GM18520 (cell line): Measurements from ENCODE around the gene ABCB9.

Experiments
- ATAC-seq: cut with Tn5 transposase; IDR thresholded peaks from one replicate; pipeline ENCODE4 v1.9.1; 2021; ENCODE audit not compliant: unreplicated experiment

ABCB9 gene

DNA sequence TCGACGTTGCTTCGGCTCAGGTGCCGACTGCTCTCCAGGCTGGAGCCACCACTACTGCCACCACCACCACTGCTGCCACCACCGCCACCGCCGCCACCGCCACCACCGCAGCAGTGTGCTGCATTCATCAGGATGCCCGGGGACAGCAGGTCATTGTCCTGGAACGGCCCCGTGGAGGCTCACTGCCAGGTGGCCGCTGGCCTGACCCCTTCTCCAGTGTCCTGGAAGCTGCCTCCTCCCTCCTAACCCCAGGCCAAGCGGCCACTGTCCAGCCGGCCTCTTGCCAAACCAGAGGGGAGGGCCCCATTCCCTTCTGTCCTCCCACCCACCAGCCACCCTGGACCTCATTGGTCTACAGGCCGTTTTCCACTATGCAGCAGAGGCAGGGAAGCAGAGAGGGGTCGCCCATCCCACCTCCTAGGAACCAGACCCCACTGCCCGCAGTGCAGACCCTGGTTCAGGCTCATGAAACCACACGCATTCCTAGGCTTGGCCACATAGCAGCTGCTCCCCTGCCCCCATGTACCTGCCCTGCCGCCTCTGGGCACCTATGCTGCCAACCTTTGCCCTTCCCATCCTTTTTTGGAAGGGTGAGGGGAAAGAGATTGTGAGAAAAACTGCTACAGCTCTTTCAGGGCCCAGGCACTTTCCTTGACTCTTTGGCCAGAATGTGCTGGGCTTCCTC, 29.4 kb upstream of the ABCB9 start:
- ATAC-seq: no peak

DNA sequence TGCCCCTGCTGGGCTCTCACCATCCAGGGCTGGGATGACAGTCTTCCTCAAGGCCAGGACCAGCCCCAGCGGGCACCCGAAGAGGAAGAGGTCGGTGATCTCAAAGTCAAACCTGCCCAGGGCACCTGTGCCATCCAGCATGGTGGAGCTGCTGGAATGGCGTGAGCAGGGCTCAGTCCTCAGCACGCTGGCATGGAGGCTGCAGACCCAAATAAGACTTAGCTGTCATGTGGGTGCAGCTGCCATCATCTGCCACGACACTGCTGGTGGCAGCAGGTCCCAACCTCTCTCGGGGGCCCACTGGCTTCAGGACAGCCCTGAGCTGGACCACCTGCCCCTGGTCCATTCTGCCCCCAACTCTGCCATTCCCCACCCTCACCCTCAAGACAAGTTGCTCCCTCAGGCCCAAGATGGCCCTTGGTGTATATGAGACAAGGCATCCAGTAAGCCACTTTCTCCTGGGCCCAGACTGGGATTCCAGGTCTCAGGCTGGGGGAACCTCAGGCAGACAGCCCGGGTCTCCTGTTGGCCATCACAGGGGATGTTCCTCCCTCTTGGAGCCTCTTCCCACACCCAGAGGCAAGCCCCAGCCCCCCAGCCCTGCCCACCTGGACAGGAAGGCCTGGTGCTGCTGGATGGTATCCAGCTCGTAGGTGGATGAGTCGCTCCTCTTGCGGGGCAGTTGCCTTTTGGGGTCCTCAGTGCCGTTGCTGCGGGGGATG, 28.7 kb upstream of the ABCB9 start:
- ATAC-seq: no peak

DNA sequence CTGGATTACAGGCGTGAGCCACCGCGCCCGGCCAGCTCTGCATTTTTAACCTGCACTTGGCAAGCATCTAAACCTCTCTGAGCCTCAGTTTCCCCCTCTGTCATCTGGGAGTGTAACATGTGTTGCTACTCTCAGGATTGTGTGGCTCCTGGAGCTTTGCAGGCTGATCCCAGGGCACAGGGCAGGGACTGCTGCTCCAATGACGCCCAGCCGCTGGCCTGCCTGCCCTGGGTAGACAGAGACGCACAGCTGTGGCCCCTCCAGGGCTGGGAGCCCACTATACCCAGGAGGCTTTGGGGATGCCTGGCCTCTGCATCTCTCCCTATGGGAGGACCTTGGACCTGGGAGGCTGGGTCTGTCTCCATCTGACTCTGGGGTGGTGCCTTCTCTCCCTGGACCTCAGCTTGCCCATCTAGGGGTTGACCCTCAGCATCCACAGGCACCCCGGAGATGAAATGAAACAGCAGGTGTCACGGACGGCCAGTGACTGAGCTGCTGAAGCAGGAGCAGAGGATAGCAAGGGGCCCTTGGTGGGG, 27.9 kb upstream of the ABCB9 start:
- ATAC-seq: no peak

DNA sequence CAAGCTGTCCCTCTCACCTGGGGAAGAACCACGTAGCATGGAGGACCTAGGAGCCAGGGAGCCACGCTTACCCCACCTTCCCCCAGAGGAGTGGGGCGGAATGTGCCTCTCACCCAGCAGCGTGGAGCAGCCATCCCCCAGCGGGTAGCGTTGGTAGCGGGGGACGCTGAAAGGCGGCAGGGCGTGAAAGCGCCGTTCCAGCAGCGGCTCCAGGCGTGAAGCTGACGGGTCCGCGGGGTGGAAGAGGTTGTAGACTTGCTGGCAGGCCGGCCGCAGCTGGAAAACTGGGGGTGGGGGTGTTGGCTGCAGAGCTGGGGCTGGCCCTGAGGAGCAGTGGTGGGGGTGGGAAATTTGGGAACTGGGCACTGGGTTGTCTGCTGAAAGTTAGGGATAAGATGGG, 26.1 kb upstream of the ABCB9 start:
- no peak for ATAC-seq

DNA sequence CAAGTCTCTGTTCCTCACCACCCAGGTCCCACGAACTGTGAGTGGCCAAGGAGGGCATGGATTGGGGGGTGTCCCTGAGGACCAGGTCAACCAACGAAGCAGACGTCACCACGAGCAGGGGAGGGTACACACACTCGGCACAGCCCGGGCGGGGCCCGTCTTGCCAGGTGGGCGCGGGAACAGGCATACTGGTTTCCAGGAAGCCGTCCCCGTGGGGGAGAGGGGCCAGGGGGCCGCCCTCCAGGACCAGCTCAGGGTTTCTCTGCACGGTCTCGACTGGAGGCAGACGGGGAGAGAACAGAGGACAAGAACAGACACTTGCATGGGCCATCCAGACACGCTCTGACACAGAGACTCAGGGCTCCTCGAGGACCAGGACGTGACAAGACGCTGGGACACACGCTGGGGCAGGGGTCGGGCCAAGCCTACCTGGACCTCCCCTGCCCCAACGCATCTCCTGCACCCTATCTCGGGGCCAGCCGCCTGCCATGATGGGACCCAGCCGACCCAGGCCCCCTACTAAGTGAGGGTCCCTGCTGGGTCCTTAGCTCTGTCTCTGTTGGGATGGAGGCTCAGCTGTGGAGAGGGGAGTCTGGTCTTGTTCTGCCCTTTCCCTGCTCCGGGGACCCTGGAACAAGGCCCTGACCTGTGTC, 25.5 kb upstream of the ABCB9 start:
- ATAC-seq: no peak

DNA sequence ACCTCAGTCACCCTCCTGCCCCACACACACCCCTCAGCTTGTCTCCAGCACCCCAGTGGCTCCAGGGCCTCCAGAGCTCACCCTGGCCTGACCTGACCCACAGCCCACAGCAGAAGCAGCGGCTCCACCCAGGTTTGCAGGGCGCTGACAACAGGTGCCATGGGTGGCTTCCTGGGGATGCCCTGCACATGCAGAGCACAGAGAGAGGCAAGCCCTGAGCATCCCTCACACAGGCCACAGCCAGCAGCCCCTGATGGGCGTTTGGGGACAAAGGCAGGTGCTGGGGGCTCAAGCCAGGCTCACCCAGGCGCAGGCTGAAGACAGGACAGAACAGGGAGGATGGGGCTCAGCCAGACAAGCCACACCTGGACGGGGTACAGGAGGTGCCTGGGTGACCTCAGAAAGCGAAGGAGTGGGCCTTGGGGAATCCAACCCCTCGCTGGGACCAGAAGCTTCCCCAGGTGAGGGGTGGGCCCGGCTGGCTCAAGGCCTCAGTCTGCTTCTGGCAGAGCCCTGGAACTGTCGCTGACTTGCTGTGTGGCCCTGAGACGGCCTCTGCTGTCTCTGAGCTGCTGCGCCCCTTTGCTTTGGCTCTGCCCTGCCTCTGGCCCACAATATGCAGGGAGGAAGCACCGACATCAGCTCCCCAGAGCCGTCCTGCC, 24.8 kb upstream of the ABCB9 start:
- ATAC-seq: no peak

DNA sequence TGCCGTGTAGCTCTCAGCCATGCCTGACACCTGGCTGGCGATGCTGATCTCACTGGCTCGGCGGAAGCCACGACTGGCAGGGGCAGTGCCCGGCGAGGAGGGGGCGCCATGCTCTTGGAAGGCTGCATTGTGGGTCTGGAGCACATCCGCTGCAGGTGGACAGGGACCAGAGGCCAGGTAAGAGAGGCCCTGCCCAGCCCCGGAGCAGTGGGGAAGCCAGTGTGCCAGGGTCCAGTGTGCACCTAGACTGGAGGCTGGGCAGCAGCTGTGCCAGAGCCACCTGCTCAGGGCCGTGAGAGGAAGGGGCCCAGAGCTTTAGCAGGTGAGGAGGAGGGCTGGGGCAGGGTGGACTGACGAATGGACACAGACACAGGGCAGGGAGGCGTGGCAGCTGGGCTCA, 24.3 kb upstream of the ABCB9 start:
- no peak for ATAC-seq

DNA sequence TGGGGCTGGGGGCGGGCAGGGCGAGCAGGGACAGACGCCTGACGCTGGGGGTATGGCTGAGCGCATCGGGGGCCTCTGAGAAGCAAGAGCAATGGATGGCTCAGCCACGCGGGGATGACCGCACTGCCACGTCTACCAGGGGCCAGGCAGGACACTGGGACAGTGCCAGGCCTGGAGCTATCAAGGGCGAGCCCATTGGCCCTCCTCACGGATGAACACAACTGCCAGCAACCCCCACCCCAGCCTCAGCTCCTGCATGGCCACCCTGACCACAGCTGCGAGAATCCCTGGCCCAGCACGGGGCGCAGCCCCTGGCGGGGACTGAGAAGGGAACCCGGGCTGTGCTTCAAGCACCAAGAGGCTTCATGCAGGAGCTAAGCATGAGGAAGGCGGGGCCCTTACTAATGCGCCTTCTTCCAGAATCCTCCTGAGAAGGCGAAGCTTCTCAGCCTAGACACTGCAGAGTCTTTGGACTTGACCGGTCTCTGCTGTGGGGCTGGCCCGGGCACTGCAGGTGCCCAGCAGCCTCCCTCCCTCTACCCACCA, 23.7 kb upstream of the ABCB9 start:
- ATAC-seq: no peak

DNA sequence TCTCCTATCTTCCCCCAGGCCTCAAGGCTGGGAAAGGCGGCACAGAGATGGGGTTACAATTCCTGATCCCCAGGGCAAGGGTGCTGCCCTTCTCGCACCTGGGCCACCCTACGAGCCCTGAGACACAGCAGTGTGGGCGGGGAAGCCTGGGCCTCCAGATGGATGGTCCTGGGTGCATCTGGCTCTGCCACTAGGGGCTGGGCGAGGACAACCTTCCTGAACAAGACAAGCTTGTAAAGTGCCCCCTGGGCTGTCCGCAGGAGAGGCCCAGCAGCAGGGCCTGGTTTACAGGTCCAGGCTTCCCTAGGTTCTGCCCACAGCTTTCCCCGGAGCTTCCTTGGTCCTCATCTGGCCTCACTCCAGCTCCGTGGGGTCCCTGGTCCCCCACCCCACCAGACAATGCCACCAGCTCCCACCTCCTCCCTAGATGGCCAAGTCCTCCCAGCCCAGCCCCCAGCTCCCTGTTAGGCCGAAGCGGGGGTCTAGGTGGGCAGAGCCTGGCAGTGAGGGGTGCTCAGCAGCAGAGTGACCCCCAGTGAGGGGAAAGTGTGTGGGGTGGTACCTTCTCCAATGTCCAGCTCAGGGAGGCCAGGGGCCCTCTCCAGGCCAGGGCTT, 23.1 kb upstream of the ABCB9 start:
- ATAC-seq: no peak

DNA sequence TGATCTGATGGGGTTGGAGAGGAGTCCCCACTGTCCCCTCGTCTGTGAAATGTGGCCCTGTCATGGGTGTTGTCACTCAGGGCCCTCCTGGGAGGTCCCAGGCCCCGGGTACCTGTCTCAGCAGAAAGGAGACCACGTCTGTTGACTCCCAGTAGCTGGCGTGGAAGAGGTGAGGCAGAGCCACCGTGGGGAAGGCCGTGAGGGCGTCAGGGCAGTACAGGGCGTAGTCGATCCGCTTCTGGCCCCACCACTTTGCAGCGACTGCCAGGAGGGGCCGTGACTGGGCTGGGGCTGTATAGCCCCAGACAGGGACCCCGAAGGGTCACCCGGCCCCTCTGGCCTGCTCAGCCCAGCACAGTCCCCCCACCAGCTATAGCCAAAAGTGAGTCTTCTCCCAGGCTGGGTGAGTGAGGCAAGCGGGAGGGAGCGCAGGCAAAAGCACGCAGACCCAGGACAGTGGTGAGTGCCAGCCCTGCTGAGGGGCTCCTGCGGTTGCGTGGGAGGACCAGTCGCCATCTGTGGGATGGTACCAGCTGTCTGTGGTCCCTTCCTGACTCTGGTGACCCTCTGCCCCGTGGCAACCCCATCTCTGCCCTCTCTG, 22.4 kb upstream of the ABCB9 start:
- ATAC-seq: no peak

DNA sequence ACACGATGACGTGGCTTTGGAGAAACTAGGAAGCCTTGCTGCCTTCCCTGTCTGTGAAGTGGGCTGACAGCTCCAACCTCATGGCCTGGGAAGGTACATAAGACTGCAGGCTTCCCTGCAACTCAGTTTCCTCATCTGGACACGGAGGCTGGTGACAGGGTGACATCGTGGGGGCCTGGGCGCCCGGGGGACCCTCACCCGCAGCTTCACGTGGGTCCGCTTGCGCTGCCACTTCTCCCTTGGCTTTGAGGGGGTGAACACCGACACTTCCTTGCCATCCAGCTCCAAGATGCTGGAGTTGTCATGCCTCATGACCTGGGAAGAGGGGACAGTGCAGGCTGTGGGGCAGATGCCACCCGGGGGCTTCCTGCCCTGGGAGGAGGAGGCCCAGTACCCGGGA, 21.8 kb upstream of the ABCB9 start:
- no peak for ATAC-seq

DNA sequence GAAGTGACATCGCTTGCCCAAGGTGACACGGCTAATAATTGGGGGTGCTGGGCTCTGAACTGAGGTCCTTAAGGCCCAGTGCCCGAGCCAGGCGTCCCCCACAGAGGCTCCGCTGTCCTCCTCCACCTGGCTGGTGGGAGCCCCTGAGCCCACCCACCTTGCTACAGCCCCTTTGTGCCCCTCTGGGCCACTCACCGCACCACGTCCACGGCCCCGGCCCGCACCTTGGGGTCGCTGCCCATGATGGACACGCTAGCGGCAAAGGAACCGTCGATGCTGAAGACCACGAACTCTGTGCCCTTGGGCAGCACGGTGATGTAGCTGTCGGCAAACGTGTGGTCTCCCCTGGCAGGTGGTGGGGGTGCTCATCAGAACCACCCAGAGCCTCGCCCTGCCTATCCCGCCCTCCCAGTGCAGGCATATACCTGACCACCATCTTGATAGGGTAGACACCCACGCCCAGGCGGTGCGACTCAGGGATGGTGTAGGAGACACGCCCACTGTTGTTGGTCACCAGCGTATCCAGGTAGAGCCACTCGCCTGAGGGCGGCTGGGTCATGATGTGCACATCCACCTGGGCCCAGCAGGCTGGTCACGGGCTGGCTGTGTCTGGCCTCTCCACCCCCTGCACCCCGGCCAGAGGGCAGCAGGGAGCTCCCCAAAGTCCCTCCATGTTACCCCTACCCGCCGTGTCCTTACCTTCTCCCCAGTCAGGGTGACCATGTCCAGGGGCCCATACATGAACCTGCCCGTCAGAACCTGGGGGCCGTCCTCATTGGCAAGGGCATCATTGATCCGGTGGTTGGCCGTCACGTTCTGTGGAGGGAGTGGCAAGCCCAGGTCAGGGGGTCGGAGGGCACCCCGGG, 21.1 kb upstream of the ABCB9 start:
- no peak for ATAC-seq

DNA sequence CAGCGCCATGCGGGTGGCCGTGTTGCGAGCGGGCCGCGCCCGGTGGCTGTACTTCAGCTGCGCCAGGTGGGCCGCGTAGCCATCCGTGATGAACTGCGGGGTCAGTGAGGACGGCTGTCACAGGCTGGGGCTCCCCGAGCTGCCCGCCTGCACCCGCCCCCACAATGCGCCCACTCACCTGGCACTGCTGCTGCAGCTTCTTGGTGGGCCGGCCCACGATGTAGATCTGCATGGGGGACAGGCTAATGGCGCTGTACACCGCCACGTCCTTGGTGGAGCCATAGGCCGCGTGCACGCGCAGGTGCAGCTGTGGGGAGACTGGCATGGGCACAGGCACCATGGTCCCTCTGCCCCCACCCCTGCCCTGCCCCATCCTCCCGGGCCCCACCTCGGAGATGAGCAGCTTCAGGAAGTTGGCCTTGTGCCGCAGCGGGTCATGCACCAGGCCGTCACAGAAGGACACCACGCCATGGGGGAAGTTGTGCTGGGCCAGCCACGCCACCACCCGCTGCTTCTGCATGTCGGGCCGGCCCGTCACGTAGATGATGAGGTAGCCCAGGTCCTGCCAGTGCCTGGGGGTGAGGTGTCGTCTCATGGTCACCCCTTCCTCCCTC, 20.1 kb upstream of the ABCB9 start:
- ATAC-seq: no peak

DNA sequence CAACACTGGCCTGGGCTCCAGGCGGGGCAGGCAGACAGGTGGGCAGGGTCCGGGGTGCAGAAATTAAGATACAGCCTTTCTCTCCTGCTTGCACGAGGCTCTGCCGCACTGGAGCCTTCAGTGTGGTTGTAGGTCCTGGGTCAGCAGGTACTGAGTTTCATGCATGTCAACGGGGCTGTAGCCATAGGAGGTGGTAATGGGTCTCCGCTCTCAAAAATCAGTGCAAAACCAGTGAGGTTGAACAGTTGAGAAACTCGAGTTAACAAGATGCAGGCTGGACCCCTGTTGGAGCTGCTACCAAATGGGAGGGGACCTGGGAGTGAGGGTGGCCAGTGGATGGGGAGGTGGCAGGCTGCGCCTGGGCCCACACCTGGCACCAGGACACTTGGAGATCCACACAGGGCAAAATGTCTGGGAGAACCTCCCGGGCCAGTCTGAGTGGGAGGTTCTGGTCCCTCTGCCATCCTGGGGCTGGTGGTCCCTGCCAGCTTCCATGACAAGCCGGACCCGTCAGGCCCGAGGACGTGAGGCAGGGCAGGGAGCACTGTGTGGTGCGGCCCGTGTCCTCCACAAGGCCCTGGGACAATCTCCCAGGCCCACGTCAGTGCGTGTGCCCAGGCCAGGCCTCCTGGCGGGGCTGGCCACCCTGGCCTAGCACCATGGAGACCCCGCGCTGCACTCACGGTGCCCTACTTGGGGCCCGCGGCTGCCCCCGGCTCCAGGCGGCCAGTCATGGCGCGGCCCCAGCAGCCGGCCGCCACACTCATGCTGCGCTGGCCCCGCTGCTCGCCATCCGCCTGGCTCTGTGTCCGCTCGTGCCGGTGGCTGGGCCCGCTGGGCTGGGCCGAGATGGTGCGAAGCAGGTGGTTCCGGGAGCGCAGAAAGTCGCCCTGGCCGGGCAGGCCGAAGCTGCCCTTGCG, 19.3 kb upstream of the ABCB9 start:
- no peak for ATAC-seq

DNA sequence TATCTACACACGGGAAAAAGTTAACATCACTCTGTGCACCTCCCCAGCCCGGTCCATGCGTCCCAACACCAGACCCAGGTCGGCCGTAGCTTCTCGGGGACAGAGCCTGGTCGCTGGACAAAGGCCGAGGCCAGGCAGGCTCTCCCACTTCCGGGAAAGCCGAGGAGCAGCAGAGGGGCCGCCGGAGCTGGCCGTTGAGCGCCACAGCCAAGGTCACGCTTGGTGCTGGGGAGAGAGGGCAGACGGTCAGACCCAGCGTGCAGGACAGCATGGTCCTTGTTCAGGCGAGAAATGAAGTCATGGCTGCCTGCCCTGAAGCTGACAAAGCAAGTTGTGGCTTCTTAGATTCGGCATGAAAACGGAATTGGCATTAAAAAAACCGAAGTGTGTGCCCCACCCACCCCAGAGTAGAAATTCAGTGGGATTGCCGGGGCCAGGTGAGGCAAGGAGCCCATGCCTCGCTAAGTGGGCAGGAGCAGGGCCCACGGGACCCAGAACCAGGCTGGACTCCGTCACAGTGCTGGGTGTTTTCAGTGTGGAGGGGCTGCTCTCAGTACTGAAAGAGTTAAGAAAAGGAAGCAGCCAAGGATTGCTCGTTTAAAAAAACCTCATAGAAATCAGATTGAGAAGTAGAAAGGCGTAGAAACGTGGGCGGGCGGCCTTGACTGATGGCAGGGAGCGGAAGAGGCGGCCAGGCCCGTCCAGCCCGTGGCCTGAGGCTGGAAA, 18.5 kb upstream of the ABCB9 start:
- no peak for ATAC-seq

DNA sequence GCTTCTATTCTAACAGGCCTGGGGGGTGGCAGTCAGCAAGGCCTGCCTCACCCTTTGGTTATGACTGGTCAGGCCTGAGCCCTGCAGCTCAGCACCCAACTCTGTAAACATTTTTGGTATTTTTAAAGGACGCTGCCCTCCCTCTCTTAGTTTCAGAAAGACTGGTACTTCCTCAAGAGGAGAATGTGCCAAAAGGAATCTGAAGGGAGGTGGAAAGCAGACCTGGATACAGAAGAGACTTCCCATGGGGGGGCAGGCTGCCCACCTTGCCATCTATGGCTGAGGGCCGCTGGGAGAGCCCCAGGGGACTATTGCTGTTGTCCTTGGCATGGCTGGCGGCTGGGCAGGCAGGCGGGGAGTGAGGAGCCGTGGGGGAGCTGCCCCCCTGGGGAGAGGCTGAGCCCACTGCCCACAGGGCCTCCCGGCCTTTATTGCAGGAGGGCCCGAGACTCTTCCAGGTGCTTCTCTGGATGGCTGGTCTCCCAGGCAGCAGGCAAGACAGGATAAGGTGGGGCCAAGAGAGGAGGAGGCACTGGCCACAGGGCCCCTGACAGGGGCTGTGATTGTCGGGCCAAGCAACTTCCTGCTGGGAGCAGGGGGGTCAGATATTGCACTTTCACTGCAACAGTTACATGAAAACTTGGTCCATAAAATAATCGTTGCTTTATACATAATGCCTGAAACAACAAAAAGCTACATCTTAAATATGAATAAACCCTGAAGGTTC, 17.7 kb upstream of the ABCB9 start:
- no peak for ATAC-seq
